Tibial nerve (tissue), 3 donors: Measurements from ENCODE around the gene GBGT1.

Source experiments
- POLR2A ChIP-seq, 2 donors: fragments of 450-650 bp; IDR thresholded peaks; one replicate each; pipeline ENCODE4 v1.6.1; 2017; ENCODE audit warnings: antibody characterized with exemption in 2 of 2, mild to moderate bottlenecking in 2 of 2, moderate library complexity in 2 of 2
- TF ChIP-seq, protein P1 (sequence below), 5 experiments: fragments of 200-600 bp in 3 of 5; fragments of 450-650 bp in 2 of 5; sonication (generic) in 3 of 5; IDR thresholded peaks; one replicate each; pipeline ENCODE4 v1.5.1; 2016 to 2019; ENCODE audit warnings: antibody characterized with exemption in 5 of 5, mild to moderate bottlenecking in 3 of 5, moderate library complexity in 2 of 5

DNA sequence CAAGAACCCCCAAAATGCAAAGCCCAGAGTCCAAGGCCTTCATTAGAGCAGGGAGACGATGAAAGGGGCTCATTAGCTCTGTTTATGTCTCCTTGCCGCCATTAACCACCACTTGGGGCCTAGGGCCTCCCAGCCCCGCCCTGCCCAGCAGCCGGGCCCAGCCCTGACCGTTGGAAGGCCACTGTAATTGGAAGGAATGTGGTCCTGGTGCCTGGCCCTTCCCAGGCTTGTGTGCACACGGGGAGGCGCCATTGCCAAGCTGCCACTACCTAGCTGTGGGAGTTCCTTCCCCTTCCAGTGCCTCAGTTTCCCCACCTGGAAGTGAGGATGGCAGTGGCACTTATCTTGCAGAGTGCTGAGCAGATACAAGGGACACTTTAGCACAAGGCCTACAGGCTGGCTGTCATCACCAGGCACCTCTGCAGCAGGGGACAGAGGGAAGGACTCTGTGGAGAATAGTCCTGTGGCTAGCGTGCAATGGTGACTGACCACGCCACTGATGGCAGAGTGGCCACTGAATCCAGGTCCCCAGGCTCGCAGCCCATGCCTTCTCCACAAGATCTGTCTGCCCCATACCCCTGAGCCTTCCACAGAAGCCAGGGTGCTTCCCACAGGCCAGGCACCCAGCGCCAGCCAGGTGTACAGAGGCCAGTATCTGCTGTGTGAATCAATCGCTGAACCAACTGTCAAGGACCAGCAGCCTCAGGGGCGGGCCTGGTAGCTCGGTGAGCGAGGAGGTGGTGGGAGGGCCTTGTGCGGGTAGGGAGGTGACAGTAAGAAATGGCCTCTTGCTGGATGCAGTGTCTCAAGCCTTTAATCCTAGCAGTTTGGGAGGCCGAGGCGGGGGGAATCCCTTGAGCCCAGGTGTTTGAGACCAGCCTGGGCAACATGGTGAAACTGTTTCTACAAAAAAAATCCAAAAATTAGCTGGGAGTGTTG is 20.8 kb downstream of the GBGT1 start:
- TF ChIP-seq, protein P1, sequence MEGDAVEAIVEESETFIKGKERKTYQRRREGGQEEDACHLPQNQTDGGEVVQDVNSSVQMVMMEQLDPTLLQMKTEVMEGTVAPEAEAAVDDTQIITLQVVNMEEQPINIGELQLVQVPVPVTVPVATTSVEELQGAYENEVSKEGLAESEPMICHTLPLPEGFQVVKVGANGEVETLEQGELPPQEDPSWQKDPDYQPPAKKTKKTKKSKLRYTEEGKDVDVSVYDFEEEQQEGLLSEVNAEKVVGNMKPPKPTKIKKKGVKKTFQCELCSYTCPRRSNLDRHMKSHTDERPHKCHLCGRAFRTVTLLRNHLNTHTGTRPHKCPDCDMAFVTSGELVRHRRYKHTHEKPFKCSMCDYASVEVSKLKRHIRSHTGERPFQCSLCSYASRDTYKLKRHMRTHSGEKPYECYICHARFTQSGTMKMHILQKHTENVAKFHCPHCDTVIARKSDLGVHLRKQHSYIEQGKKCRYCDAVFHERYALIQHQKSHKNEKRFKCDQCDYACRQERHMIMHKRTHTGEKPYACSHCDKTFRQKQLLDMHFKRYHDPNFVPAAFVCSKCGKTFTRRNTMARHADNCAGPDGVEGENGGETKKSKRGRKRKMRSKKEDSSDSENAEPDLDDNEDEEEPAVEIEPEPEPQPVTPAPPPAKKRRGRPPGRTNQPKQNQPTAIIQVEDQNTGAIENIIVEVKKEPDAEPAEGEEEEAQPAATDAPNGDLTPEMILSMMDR (IDR thresholded peaks at IDR 0.05), result no peak
- no peak for TF ChIP-seq POLR2A (IDR thresholded peaks at IDR 0.05)
